Neuronal stem cell (in vitro differentiated cells): ENCODE results near the gene RLBP1.
A peak's percentile ranks its signal among the peaks of the same experiment; 100 is the strongest.

Experiments used
- DNase-seq: peaks from one replicate; pipeline ENCODE4 v3.0.0-alpha.2; 2013; ENCODE audit warnings: low spot score
- H2AFZ ChIP-seq: one replicate; pipeline ENCODE4 v1.6.1; 2013; ENCODE audit warnings: mild to moderate bottlenecking, low read length, inconsistent platforms
- H2AK5ac ChIP-seq: 2 replicates; pipeline ENCODE4 v1.6.1; 2013; ENCODE audit warnings: low read depth, mild to moderate bottlenecking, inconsistent platforms, low read length, moderate library complexity, mixed read lengths
- H2BK120ac ChIP-seq: 2 replicates; pipeline ENCODE4 v1.6.1; 2013; ENCODE audit warnings: low read depth, mild to moderate bottlenecking, inconsistent platforms, low read length, moderate library complexity, mixed read lengths
- H2BK12ac ChIP-seq: one replicate; pipeline ENCODE4 v1.6.1; 2013; ENCODE audit warnings: low read length, inconsistent platforms
- H2BK15ac ChIP-seq: 2 replicates; pipeline ENCODE4 v1.6.1; 2013; ENCODE audit warnings: mild to moderate bottlenecking, low read length, inconsistent platforms, mixed read lengths
- H2BK5ac ChIP-seq: one replicate; pipeline ENCODE4 v1.6.1; 2013; ENCODE audit warnings: inconsistent platforms, mild to moderate bottlenecking, low read length, moderate library complexity
- H3K14ac ChIP-seq: one replicate; pipeline ENCODE4 v1.6.1; 2013; ENCODE audit warnings: low read length, inconsistent platforms
- H3K18ac ChIP-seq: 2 replicates; pipeline ENCODE4 v1.6.1; 2013; ENCODE audit warnings: low read length, inconsistent platforms
- H3K23ac ChIP-seq: 2 replicates; pipeline ENCODE4 v1.6.1; 2013; ENCODE audit warnings: low read depth, mild to moderate bottlenecking, mixed read lengths, low read length, inconsistent platforms; ENCODE audit not compliant: poor library complexity
- H3K27ac ChIP-seq: replicated peaks from 3 replicates; pipeline ENCODE4 v1.5.1; 2013; ENCODE audit warnings: low read length, inconsistent platforms
- H3K27me3 ChIP-seq, 3 experiments: 2 replicates each; pipeline ENCODE4 v1.6.1; 2013; ENCODE audit warnings: low read length in 3 of 3, mild to moderate bottlenecking in 2 of 3, inconsistent platforms in 1 of 3, low read depth in 1 of 3, mixed read lengths in 1 of 3, moderate library complexity in 1 of 3; ENCODE audit not compliant: control insufficient read depth in 3 of 3, insufficient read depth in 3 of 3
- H3K36me3 ChIP-seq, 2 donors: replicated peaks in 1 of 2; 2 replicates each; pipeline ENCODE4 v1.6.1; 2013; ENCODE audit warnings: low read length in 2 of 2; ENCODE audit not compliant: control insufficient read depth in 2 of 2, insufficient read depth in 2 of 2
- H3K4ac ChIP-seq: 2 replicates; pipeline ENCODE4 v1.6.1; 2013; ENCODE audit warnings: inconsistent platforms, mild to moderate bottlenecking, low read length, moderate library complexity
- H3K4me1 ChIP-seq, 2 donors: 1 replicate in 1 of 2; 2 replicates in 1 of 2; pipeline ENCODE4 v1.6.1; 2013; ENCODE audit warnings: low read length in 2 of 2, low read depth in 1 of 2; ENCODE audit not compliant: control insufficient read depth in 2 of 2, insufficient read depth in 1 of 2
- H3K4me2 ChIP-seq: one replicate; pipeline ENCODE4 v1.6.1; 2013; ENCODE audit warnings: mild to moderate bottlenecking, low read length, inconsistent platforms; ENCODE audit not compliant: insufficient read depth, poor library complexity, severe bottlenecking
- H3K4me3 ChIP-seq, 2 donors: 2 replicates each; pipeline ENCODE4 v1.5.1; 2013; ENCODE audit warnings: low read length in 2 of 2, mild to moderate bottlenecking in 2 of 2, inconsistent platforms in 1 of 2, moderate library complexity in 1 of 2
- H3K79me1 ChIP-seq: one replicate; pipeline ENCODE4 v1.6.1; 2013; ENCODE audit warnings: low read depth, mild to moderate bottlenecking, inconsistent platforms, low read length, moderate library complexity
- H3K9ac ChIP-seq: one replicate; pipeline ENCODE4 v1.6.1; 2013; ENCODE audit warnings: mild to moderate bottlenecking, low read depth, low read length, inconsistent platforms; ENCODE audit not compliant: poor library complexity
- H3K9me3 ChIP-seq, 2 donors: replicated peaks in 1 of 2; 2 replicates each; pipeline versions ENCODE3 to v1.6.1; 2013; ENCODE audit warnings: low read length in 2 of 2, mild to moderate bottlenecking in 2 of 2, inconsistent platforms in 1 of 2, low read depth in 1 of 2, mixed read lengths in 1 of 2, moderate library complexity in 1 of 2; ENCODE audit not compliant: control insufficient read depth in 2 of 2, insufficient read depth in 1 of 2
- H4K8ac ChIP-seq: one replicate; pipeline ENCODE4 v1.6.1; 2013; ENCODE audit warnings: low read depth, mild to moderate bottlenecking, inconsistent platforms, low read length, moderate library complexity
- H4K91ac ChIP-seq: one replicate; pipeline ENCODE4 v1.6.1; 2013; ENCODE audit warnings: low read length, low read depth, mild to moderate bottlenecking, inconsistent platforms; ENCODE audit not compliant: poor library complexity
- WGBS, 2 donors: extraction: QIAGEN DNeasy Blood & Tissue Kit; methylation state at CpG; one replicate each; pipeline ENCODE4 v1.1.7; 2013; ENCODE audit warnings: missing lambda C conversion rate in 2 of 2, mixed read lengths in 1 of 2; ENCODE audit not compliant: insufficient read length in 2 of 2, insufficient replicate concordance in 1 of 2; ENCODE audit errors: extremely low coverage in 2 of 2; 5-methylcytosine and 5-hydroxymethylcytosine counted together

Gene RLBP1

DNA sequence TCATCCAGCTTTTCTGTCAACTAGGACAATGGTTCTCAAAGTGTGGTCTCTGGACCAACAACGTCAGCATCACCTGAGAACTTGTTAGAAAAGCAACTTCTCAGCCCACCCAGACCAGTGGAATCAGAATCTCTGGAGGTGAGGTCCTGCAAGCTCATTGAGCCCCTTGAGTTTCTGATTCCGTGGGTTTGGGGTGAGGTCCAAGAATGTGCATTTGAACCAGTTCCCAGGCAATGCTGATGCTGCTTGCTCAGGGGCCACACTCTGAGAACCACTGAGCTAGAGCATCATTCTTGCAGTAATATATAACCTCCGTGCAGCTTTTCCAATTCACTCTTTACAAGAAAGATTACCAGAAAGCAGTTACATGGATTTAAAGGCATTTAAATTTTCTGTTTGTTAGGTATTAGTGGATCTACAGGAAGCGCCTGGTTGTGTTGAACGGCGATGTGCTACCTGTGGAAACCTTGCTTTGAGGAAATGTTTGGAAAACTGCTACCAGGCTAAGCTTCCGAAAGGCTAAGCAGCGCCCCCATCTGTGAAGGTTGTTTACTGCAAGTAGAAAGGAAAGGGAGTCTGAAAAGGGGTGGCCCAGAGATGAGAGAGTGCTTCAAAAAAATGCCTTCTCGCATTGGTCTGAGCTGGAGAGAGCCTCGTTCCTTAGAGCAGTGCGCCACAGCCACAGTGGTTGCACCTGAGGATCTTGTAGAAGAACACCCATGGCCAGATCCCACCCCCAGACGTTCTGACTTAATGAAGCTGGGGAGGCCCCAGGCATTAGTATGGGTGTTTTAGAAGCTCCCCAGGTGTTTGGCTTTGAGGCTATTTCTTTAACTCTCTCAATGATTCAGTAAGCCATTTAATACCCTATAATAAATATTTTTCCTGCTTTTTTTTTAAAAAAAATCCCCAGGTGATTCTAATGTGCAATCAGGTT is 50.0 kb downstream of the RLBP1 start:
- H3K9ac ChIP-seq = no peak overlapping the region
- H2BK12ac ChIP-seq = no peak overlapping the region
- no peak overlapping the region for H3K4me2 ChIP-seq
- H3K4me3 ChIP-seq = no peak overlapping the region
- no peak overlapping the region for H3K27ac ChIP-seq
- H3K9me3 ChIP-seq = no peaks in the 10 kb centered on the region
- no peak overlapping the region for H2AFZ ChIP-seq
- H3K27me3 ChIP-seq = no peaks in the 10 kb centered on the region
- H3K18ac ChIP-seq = no peak overlapping the region
- peaks cover 9 to 11% of the 10 kb centered on the region in 2 donors for H3K4me1 ChIP-seq
- no peak overlapping the region for H3K14ac ChIP-seq
- no peak overlapping the region for H4K8ac ChIP-seq
- no peak overlapping the region for H3K23ac ChIP-seq
- no peak overlapping the region for H2BK120ac ChIP-seq
- H3K4ac ChIP-seq = no peak overlapping the region
- no peak overlapping the region for H2BK15ac ChIP-seq
- H2AK5ac ChIP-seq = no peak overlapping the region
- H4K91ac ChIP-seq = no peak overlapping the region
- DNase-seq = peak; percentile 65
- WGBS, 2 donors = no CpG with 5 or more reads among the region's 12 CpGs
- H3K36me3 ChIP-seq = peaks cover 0 to 9% of the 10 kb centered on the region in 2 donors
- H3K79me1 ChIP-seq = no peaks in the 10 kb centered on the region
- H2BK5ac ChIP-seq = no peak overlapping the region

DNA sequence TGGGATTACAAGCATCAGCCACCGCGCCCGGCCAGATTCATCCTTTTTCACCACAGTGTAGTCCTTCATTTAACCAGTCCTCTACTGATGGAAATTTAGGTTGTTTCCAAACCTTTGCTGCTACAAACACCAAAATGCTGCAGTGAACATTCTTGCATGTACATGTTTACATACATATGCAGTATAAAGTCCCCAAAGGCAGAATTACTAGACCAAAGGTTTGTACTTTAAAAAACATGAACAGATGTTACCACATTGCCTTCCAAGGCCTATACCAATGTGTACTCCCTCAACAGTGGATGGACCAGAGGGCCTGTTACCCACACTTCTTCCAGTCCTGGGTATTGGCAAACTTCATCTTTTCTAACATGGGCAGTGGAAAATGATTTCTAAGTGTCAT is 51.0 kb downstream of the RLBP1 start:
- Histone ChIP-seq H4K91ac (no peak overlapping the region), H2BK15ac (no peak overlapping the region), H3K18ac (no peak overlapping the region), H2AK5ac (no peak overlapping the region), H2BK120ac (no peak overlapping the region), H3K23ac (no peak overlapping the region), H4K8ac (no peak overlapping the region), H3K4me3 (no peak overlapping the region), H3K36me3 (no peaks in the 10 kb centered on the region), H3K27ac (no peak overlapping the region), H3K9me3 (no peaks in the 10 kb centered on the region), H2BK5ac (no peak overlapping the region), H3K4me1 (peaks cover 12 to 19% of the 10 kb centered on the region in 2 donors), H3K27me3 (no peaks in the 10 kb centered on the region), H3K4ac (no peak overlapping the region), H2AFZ (no peak overlapping the region), H2BK12ac (no peak overlapping the region), H3K4me2 (no peak overlapping the region), H3K79me1 (no peaks in the 10 kb centered on the region), H3K14ac (no peak overlapping the region), H3K9ac (no peak overlapping the region)
- DNase-seq = no peak
- no CpG with 5 or more reads among the region's 3 CpGs for whole genome bisulfite sequencing, 2 donors

DNA sequence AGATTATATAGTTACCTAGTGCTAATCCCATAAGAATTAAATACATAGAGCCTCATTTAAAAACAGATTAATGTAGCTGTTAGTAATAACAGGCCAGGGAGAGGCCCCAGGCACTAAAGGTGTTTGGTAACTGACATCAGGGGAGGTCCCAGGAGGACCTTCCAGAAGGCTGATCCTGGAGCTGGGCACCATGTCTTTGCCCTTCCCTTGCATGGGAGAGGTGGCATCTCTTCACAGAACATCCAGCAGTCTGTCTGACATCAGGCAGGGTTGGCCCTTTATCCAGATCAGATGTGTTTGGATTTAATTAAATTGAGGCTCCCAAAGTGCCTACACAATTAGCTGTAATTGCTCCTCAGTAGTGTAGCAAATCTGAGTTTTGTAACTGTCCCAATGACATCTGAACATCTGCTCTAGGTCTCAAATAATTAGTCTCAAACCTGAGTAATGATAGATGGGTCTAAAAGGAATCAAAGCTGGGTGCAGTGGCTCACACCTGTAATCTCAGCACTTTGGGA is 53.0 kb downstream of the RLBP1 start:
- no peak overlapping the region for H3K4me3 ChIP-seq
- H3K4me2 ChIP-seq = no peak overlapping the region
- H4K8ac ChIP-seq = no peak overlapping the region

DNA sequence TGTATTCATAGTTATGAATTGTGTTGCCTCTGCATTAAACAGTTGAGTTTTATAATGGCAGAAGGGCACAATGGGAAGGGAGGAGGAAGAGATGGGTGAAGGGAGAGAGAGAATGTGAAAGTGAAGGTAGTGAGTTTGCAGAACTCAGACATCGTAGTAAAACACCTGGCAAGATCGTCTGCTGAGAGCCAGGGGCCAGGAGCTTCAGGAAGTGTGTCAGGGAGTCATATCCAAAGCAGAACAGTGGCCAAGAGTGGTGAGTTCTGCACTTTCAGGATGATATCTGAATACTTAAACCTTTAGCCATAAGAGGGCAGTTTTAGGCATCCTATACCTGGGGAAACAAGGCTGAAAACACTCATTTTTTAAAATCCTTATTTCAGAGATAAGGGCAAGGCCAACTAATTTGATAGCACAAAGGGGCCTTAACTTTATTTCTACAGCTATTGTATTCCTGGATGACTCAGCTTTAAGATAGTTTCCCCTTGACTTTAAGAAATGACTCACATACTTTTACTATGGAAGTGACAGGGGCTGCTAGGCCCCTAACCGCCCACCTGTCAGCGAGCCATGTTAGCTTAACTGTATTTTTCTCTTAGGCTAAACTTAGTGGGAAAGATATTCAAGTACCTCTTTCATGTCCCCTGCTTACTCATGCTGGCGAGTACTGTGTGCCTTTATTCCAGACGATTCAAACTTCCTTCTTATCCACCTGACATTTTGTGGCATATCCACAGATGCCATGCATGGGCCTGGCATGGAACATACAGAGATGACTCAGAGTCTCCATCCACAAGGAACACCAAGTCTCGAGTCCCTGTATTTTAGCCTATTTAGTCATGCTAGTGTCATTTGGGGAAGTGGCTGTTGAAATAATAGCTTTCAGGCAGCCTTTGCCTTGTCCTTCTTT is 53.9 kb downstream of the RLBP1 start:
- Histone ChIP-seq H3K9me3 (no peaks in the 10 kb centered on the region), H2BK5ac (no peak overlapping the region), H2AFZ (no peak overlapping the region), H3K4me2 (no peak overlapping the region), H3K9ac (no peak overlapping the region), H3K27ac (no peak overlapping the region), H3K4me3 (no peak overlapping the region), H4K91ac (no peak overlapping the region), H2BK15ac (no peak overlapping the region), H3K36me3 (no peaks in the 10 kb centered on the region), H3K18ac (no peak overlapping the region), H3K79me1 (no peaks in the 10 kb centered on the region), H2BK12ac (no peak overlapping the region), H3K4ac (no peak overlapping the region), H3K23ac (no peak overlapping the region), H3K4me1 (peaks cover 19 to 27% of the 10 kb centered on the region in 2 donors), H2AK5ac (no peak overlapping the region), H2BK120ac (no peak overlapping the region), H3K14ac (no peak overlapping the region), H4K8ac (no peak overlapping the region), H3K27me3 (no peaks in the 10 kb centered on the region)
- DNase-seq = no peak
- WGBS, 2 donors = no CpG with 5 or more reads among the region's 7 CpGs

More for the DNA sequence above, 53.0 kb downstream of the RLBP1 start:
- H4K91ac ChIP-seq = no peak overlapping the region
- no peak overlapping the region for H3K14ac ChIP-seq
- no peak overlapping the region for H3K23ac ChIP-seq
- no peak overlapping the region for H3K18ac ChIP-seq
- no peaks in the 10 kb centered on the region for H3K9me3 ChIP-seq
- H3K27ac ChIP-seq = no peak overlapping the region
- no peak overlapping the region for H2AFZ ChIP-seq
- H3K4ac ChIP-seq = no peak overlapping the region
- H3K9ac ChIP-seq = no peak overlapping the region
- H2BK15ac ChIP-seq = no peak overlapping the region
- H3K4me1 ChIP-seq = peaks cover 19 to 21% of the 10 kb centered on the region in 2 donors
- no peak overlapping the region for H2AK5ac ChIP-seq
- DNase-seq = no peak
- no peak overlapping the region for H2BK12ac ChIP-seq
- H2BK5ac ChIP-seq = no peak overlapping the region
- H2BK120ac ChIP-seq = no peak overlapping the region
- no peaks in the 10 kb centered on the region for H3K36me3 ChIP-seq
- no peaks in the 10 kb centered on the region for H3K79me1 ChIP-seq
- H3K27me3 ChIP-seq = no peaks in the 10 kb centered on the region
